GM12892 (cell line): ENCODE results near the gene NRM.

Source experiments
- DNase-seq: peaks from one replicate; pipeline ENCODE4 v3.0.0; 2011; ENCODE audit not compliant: insufficient read length
- FAIRE-seq: peaks from 2 replicates; lab custom pipeline; 2011; peaks lifted over from hg19 to GRCh38; lab: Jason Lieb, UNC
- POLR2A ChIP-seq: IDR thresholded peaks from 2 replicates; pipeline ENCODE4 v1.6.1; 2011; ENCODE audit warnings: low read depth, low read length, control low read depth
- POLR2AphosphoS5 ChIP-seq: IDR thresholded peaks from 2 replicates; pipeline ENCODE4 v1.6.1; 2011; ENCODE audit warnings: low read depth, low read length, control low read depth
- TAF1 ChIP-seq: IDR thresholded peaks from 2 replicates; pipeline ENCODE4 v1.6.1; 2011; ENCODE audit warnings: low read depth, mild to moderate bottlenecking, control low read depth, low read length, borderline replicate concordance

NRM gene

DNA sequence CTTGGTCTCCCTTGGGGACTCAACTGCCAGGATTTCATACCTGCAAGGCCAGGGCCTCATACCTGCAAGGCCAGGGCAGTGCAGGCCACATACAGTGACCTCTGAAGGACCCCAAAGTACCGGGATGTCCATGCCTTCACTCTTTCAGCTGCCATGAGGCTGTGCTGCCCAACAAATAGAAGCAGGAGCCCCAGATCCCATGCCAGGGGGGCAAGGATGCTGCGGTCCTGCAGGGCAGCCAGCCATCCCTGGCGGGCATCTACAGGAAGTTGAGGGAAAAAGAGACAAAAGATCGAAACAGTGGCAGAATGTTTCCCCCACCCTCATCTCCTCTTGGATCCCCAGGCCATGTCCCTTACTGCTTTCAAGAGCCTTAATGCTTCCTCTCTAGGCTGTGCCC is 799 bp downstream of the NRM start:
- no peak for TF ChIP-seq POLR2AphosphoS5
- no peak for TF ChIP-seq TAF1
- no peak for TF ChIP-seq POLR2A
- no peak for DNase-seq
- FAIRE-seq, result no peak

DNA sequence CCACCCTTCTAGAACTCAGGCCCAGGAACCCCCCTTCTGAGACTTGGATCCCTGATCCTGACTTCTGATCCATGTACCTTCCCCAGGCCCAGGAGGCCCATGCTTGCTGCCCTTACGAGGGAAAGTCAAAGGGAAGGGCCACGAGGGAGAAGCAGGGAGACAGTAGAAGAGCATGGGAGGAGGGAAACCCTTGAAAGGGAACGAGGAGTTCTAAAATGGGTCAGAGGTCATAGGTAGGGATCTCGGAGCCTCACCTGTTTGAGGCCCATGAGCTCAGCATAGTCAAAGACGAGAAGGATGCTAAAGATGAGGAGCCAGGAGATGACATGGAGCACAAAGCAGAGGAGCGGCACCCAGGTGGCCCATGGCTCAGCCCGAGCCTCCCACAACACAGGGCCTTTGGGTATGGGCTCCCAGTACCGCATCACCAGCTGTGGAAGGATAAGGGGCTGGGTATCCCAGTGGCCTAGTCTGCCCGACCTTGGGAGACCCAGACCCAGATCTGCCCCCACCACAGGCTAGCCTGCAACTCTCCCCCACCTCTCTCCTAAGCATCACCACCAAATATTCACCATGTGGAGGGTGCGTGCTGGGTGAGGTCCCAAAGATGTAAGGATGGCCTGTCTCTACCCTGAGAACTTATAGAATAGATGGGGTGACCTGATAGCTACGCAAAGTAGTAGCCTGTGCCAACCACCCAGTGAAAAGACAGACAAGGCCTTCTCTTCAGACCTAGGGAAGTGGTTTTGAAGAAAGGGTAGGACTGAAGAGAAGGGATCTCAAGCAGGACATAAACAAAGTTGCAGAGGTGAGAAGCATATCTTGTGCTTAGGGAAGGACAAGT is 1.5 kb downstream of the NRM start:
- FAIRE-seq (no peak), DNase-seq (no peak)
- no peak for TF ChIP-seq TAF1
- TF ChIP-seq POLR2AphosphoS5, result no peak
- TF ChIP-seq POLR2A, result no peak

DNA sequence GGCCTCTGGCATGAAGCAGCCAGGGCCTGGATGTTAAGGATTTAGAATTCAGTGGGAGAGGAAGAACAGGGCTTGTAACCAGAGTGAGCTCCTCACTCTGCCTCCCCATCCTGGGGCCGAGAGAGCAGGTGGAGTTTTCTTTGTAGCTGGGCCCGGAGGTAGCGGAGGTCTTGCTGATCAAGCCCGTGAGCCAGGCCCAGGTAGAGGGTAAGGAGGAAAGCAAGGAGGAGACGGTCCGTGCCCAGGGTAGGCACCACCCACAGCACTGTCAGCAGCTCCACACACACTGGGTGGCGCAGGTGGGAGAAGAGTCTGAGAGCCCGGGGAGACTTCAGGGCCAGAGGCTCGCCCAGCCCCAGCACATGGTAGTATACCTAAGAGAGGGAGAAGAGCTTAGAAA is 2.2 kb downstream of the NRM start:
- DNase-seq, result no peak
- TF ChIP-seq TAF1, result no peak
- TF ChIP-seq POLR2A, result no peak
- TF ChIP-seq POLR2AphosphoS5, result no peak
- no peak for FAIRE-seq

DNA sequence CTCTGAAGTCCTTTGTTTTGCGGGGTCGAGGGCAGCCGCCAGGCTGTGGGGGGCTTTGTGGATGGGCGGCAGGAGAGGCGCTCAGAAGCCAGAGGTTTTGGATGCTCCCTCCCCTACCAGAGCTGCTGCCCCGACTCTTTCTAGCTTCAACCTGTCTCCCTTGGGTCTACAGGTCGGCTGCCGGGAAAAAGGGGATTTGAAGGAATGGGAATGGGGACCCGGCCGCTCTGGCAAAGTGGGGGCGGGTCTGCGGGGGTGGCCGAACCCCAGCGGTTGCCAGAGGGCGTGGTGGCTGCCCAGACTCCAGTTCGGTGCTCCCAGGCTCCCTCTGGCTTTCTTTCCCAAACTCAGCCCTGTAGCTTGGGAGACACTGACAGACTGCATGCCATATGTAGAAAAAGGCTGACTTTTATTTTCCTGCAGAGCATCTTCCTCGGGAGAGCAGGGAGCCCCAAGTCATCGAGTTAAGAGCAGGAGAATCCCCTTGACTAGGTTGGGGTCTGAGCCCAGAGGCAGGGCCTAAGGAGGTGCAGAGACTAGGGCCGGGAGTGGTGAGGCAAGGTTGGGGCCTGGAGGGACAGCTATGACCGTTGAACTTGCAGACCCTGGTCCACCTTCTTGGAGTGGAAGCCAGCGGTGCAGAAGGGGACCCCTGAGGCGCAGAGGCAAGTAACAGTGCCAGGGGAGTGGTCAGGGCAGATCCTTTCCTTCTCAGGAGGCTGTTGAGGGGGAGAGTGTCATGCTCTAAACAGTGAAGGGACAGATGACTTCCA is 2.9 kb downstream of the NRM start:
- DNase-seq (no peak), FAIRE-seq (no peak)
- TF ChIP-seq POLR2A (no peak), POLR2AphosphoS5 (no peak), TAF1 (0 out of 2 replicates have a peak, but pooled peaks have one; percentile 32)

DNA sequence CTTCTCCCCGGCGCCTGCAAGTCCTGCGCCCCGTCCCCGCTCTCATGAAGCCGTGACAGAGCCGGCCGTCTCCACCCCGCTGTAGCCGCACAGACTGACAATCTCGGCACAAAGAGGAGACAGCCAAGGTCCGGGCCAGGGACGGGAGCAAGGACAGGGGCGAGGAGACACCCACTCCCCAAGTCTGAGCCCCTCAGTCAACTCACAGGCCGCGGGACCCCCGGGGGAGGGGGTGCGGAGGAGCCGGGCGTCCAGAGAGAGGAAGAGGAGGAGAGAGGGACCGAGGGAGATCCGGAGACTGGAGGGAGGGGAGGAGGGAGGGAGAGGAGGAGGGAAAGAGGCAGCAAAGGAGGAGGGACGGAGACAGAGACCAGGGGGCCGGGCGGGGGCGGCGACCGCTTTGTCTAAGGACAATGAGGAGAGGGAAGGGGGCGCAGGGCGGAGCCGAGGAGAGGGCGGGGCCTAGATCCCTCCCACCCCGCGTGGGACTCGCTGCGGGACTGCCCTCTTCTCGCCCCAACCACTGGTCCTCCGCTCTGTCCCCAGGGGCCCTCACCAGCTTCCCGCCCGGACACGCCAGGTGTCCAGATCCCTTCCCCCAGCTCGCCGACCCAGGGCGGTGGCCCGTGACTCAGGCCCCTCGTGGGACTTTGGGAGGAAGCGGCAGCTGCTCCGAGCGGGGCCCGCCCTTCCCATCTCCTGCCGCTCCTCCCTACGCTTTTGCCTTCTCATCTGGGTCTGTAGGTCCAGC is 3.7 kb downstream of the NRM start:
- peak; percentile 94 for FAIRE-seq
- peak; percentile 61; the same call in 1 of the 2 replicates for TF ChIP-seq POLR2A
- no peak for TF ChIP-seq TAF1
- peak; percentile 70; the same call in 1 of the 2 replicates for TF ChIP-seq POLR2AphosphoS5

DNA sequence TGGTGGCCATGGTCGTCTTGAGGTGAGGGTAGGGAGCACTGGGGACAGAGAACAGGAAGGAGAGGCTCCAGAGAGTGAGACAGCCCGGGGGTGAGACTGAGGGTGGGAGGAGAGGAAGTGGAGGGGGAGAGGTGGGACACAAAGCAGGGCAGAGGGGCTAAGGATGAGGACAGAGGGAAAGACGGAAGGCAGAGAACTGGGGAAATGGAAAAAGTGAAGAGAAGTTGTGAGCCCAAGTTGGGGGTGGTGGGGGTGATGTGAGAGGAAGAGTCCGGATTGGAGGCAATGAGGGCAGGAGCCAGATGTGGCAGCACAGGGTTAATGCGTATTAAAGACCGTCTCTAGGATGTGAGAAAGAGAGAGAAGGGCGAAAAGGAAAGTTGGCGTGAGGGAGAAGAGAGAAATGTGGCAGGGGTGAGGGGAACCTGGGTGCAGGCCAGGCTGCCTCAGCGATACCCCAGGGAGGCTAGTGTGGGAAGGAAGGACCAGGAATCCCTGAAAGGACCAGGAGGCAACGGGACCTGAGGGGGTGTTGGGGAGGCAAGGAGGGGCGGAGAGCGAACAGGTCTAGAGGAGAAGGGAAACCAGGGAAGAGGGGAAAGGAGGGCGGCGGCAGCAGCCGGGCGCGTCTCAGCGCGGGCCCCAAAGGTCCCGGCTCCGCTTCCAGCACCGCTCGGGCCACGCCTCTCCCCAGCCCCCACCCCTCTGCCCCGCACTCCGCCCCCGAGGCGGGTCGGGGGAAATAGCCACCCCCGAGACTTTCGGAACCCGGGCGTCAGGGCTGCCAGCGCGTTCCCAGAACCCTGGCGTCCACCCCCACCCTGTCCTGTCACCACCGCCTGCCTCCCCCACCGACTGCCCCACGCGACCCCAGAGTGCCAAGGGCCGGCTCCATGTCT is 4.5 kb downstream of the NRM start, which contains the start of gene PPP1R18:
PPP1R18 (minus strand) TSS at position 637 of the 899 bp plus-strand sequence; CDS start at position 10, 627 bp downstream.
- TF ChIP-seq POLR2AphosphoS5, result peak; percentile 36; the same call in 1 of the 2 replicates
- TF ChIP-seq POLR2A, result peak; percentile 62; the same call in 1 of the 2 replicates
- TF ChIP-seq TAF1, result no peak
- FAIRE-seq (peak; percentile 74), DNase-seq (peak; percentile 58)

More for the DNA sequence above, 3.7 kb downstream of the NRM start:
- peak; percentile 68 for DNase-seq

DNA sequence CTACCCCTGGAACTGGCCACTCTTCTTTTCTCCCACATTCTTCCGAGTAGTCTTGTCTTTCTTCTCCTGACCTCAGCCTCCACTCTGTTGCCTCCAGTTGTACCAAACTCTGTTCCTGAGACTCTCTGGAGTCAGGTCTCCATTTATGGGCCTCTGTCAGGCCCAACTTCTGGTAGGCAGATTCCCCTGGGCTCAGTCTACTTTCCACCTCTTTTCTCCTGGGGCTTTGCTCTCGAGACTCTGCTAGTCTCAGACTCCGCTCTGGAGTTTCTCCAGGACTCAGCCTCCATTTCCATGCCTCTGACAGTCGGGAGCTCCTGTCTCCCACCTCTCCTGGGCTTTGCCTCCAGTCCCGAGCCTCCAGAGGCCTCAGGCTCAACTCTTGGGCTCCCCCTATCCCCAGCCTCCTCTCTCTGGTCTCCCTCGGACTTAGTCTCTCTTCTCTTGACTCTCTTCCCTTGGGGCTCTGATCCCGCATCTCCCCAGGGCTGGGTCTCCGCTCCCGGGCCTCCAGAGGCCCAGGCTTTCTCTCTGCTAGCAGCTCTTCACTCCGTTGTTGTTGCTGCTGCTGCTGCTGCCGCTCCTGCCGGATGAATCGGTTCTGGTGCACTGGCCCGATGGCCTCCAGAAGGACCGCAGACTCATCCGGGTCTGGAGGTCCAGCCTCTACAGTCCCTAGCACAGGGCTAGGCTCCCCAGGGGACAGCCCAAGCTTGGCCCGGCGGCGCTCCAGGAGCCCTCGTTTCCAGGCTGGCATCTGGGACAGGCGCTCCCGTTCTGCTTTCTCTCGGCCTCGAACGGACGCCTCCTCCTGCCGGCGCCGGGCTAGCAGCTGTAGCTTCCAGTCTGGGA is 5.4 kb downstream of the NRM start:
- DNase-seq (no peak), FAIRE-seq (no peak)
- TF ChIP-seq TAF1, result 0 out of 2 replicates have a peak, but pooled peaks have one; percentile 20
- no peak for TF ChIP-seq POLR2A

DNA sequence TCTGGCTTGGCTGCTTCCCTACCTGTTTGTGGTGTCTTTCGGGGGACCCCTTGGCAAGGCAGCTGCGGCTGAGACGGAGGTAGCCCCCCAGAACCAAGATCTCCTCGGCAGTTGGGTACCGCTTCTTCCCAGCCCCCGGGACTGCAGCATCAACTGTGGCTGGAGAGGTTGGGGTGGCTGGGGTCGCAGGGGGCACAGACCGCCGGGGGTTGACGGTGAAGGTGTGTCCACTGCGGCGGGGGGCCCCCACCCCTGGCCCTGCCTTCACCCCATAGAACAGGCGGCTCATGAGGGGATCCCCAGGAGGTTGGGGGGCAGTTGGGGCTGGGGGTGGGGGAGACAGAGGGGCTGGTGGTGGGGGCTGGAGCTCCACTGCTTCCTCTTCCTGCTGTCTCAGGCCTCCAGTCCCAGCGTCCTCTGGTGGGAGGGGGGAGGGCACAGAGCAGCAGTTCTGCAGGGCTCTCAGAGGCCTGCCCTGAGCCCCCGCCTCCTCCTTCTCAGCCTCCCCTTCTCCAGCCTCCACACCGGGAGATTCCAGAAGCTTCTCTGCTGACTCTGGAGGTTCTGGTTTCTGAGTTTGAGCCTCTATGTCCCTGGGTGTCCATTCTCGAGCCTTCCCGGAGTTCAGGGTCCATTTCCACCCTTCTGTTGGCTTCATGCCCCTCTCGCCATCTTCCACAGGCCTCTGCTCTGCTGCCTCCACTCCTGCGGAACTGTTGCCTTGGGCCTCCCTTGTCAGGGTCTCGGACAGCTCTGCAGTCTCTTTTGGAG is 6.2 kb downstream of the NRM start:
- no peak for TF ChIP-seq TAF1
- TF ChIP-seq POLR2AphosphoS5, result 0 out of 2 replicates have a peak, but pooled peaks have one; percentile 23
- FAIRE-seq, result no peak
- DNase-seq, result no peak

DNA sequence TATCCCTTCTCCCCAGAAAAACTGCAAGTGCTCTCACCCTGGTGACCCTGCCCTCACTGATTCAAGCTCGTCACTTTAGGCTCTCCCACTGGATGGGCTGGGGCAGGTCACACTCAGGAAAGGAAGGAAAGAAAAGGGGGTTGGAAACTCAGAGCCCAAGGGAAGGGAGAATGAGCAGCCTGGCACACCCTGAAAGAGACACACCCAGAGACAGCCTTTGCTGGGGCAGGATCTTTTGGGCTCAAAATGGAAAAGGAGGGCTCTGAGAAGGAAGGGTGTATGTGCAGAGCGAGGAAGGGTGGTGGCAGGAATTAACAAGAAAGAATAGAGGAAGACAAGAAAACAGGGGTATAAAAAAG is 6.8 kb downstream of the NRM start:
- no peak for FAIRE-seq
- DNase-seq, result no peak

More for the DNA sequence above, 6.8 kb downstream of the NRM start:
- no peak for TF ChIP-seq POLR2A
- no peak for TF ChIP-seq POLR2AphosphoS5
- TF ChIP-seq TAF1, result no peak
